GM19099 (cell line): ENCODE results near the gene CNOT9.

Experiments used
- POLR2A ChIP-seq: IDR thresholded peaks from 3 replicates; pipeline ENCODE4 v1.6.1; 2011; ENCODE audit warnings: low read depth; ENCODE audit not compliant: insufficient read length; ENCODE audit errors: extremely low read depth

The CNOT9 gene

DNA sequence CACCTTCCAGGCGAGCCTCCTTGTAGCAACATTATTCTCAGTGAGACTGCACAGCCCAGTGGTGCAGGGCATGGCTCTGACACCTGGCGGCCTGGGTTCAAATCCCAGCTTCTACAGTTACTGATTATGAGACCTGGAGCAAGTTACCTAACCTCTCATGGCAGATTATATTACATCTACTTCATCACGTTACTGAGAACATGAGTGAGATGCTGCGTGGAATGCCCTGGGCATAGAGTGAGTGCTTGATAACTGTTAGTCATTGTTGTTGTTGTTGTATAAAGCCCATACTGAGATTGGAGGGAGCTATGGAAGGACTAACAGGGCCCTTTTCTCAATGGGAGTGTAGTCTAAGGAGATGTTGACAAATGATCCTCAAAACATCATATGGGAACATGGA, 57.7 kb downstream of the CNOT9 start:
- no peak for TF ChIP-seq POLR2A

DNA sequence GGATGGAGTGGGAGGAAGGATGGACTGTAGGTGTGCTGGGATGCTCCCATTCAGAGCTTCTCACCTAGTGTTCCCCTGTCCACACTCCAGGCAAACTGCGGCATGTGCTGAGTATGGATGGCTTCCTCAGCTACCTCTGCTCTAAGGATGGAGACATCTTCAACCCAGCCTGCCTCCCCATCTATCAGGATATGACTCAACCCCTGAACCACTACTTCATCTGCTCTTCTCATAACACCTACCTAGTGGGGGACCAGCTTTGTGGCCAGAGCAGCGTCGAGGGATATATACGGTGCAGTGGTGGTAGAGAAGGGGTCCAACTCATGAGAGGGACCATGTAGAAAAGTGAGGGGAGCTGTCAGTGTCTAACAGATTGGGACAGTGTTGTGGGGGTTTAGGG, 59.3 kb downstream of the CNOT9 start:
- no peak for TF ChIP-seq POLR2A

DNA sequence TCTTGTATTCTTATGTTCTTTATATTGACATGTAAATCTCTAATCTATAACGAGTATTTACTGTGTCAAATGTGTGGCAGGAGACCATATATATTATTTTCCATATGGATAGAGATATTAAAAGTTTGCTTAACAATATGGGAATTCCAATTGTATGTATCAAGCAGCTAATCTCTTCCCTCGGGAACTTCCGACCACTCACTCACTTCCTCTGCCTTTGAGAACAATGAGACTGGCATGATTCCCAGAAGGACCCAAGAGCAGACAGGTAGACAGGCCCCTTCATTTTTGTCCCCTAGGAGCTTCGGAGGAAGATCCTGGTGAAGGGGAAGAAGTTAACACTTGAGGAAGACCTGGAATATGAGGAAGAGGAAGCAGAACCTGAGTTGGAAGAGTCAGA, 63.2 kb downstream of the CNOT9 start:
- TF ChIP-seq POLR2A: no peak

- TF ChIP-seq POLR2A: no peak
Measured at GRCh38 chr2:218635719-218636118, 67.1 kb downstream of the CNOT9 start.

GRCh38 chr2:218638372-218638771, 69.7 kb downstream of the CNOT9 start:
- no peak for TF ChIP-seq POLR2A

- TF ChIP-seq POLR2A: no peak
Measured at GRCh38 chr2:218642121-218642656, 73.5 kb downstream of the CNOT9 start.

DNA sequence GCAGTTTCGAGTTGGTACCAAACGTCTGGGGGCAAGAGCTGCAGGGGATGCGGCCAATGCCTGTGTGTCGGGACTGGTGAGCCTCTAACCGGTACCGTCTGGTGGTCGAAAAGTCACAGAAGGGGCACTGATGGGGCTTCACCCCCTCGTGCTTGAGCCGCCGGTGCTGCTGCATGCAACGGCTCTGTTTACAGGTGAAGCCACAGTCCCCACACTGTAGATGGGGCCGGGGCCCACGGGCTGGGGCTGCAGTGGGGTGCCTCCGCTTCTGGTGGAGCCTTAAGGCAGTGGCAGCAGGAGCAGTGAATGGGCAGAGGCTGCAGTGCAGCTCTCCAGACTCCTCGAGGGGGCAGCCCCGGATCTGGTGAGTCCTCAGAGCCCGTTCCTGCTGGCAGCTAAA, 74.1 kb downstream of the CNOT9 start:
- no peak for TF ChIP-seq POLR2A

GRCh38 chr2:218643751-218644310, 75.2 kb downstream of the CNOT9 start:
- TF ChIP-seq POLR2A: no peak

DNA sequence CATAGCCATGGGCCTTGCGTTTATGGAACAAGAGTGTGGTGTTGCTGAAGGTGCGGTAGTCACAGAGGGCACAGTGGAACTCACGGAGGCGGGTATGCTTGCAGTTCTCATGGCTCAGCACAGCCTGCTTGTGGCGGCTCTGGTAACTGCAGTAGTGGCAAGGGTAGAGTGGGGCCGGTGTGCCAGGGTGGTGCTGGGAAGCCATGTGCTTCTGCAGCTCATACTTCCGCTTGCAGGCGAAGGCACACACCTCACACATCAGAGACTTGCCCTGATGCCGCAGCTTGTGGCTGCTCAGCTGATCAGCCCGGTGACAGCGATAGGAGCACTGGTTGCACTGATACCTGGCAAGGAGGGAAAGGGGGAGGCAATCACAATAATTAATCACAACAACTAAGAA, 76.1 kb downstream of the CNOT9 start:
- no peak for TF ChIP-seq POLR2A

DNA sequence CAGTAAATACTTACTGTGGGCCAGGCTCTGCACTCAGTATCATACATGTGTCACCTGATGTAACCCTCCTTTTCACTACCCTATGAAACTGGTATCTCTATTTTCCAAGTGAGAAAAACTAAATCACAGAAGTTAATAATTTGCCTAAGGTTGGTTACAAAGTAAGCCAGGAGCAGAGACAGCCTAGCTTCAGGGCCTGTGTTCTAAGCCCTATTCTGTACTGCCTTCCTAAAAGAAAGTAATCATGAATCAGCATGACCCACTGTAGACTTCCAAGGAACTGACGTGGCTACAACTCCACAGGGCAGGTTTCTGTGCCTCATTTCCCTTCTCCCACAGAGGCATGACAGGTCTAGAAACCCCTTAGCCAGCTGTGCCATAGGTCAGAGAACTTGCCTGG, 76.5 kb downstream of the CNOT9 start:
- TF ChIP-seq POLR2A: no peak
